Measurements from ENCODE around the gene COL5A1.
A peak's percentile ranks its signal among the peaks of the same experiment; 100 is the strongest.
"Not testable (repeated sequence)": the region's sequence is repeated elsewhere in the genome, so short reads cannot be mapped to it uniquely, and the experiment has no call there.

The COL5A1 gene

DNA sequence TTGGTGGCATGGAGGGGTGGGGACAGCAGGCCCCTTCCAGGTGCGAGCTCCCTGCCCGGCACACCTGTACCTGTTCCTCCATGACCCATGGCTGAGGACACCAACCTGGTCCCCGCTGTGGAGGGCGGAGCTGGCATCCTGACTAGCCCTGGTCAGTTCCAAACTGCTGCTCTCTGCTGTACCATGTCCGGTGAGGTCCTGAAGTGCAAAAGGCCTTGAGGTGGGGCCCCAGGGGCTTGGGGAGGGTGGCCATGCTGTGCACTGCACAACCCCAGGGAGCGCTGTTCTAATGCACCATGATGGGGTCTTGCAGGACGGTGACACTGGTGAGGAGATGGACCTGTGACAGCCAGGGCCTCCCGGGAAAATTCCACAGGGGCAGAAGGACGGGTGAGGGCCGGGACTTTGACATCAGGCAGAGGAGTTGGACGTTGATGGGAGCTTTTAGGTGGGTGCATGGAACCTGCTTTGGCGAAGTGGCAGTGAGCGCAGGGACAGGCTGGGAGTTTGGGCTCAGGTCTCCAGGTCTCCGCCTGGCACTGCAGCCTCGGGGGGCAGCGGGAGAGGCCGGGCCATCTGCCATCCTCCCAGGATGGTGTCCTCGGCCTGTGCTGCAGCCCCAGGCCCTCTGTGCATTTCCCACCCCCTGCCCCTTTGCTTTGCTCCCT, 38.9 kb downstream of the COL5A1 start:
- DNase-seq, result no peak

GRCh38 chr9:134681061-134681661, 39.6 kb downstream of the COL5A1 start:
- no peak for DNase-seq

DNA sequence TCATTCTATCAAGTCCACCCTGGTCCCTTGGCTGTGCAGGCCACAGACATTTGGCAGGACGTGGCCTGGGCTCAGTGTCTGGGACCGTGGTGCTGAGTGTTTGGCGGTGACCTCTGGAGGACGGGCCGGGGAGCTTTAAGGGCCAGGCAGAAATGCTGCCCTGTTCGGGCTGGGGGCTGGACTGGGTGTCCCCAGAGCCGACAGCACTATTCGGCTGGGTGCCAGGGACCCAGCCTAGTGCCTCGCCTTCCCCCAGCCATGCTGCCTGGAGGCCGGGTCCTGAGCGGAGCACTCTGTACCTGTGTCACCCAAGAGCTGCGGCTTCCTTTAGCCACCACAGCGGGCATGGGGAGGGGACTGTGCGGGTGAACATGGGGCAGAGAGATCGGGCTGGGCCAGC, 40.4 kb downstream of the COL5A1 start:
- no peak for DNase-seq

DNA sequence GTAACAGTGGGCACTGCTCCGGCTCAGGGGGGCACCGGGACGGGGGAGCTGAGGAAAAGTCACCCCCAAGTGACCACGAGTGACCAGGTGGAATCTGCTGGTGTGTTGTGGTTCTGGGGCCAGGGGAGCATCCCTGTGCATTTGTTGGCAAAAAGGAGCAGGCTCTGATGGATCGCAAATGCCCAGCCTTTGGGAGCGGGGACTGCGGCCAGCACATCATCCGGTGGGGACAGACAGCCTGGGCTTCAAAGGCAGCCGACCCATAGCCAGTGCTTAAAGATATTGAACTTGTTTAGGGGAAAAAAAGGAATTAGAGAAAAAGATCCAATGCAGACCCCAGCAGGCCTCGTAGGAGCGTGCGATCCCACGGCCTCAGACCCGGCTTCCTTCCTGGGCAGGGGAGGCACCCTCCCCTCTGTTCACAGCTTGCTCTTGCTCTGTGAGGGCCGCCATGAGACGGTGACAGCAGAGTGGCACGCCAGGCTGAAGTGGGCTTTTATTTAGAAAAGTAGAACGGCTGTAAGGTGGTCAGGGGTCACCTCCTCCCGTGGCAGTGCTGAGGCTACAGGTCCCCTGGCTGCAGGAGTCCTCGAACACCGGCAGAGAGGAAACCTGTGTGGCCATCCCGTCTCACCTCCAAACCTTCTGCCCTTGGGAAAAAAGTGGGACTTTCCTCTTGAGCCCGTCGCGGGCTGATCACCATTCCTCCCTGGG, 41.2 kb downstream of the COL5A1 start:
- DNase-seq, result no peak

DNA sequence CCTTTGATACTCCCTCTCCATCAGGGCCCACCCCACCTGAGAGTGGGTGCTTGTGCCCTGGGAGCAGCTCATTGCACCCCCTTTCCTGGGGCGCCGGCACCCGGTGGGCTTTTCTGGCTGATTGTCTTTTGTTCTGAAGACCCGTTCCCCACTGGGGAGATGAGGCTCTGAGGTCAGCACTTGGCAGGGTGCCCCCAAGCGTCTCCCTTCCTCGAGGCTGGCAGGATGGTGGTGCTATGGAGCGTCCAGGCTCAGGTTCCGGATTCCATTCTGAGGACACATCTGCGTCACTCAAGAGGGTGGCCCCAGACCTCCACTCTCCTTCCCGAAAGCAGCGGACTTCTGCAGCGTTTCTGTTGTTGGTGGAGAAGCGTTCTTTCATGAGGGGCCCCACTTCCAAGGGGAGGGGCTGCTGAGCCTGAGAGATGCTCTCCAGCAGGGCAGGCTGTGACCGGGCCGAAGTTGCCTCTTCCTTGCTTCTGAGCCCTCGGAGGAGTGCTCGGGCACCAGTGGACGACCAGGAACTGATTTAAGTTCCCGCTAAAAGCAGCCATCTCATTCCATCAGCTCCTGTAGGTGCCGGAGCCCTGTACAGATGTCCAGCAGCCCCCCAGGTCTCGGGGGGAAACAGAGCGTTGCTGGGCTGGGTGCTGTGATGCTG, 42.2 kb downstream of the COL5A1 start:
- DNase-seq, result no peak

- DNase-seq, result no peak
These were observed 42.7 kb downstream of the COL5A1 start for GRCh38 chr9:134684375-134684723.

- not testable (repeated sequence) for DNase-seq
These were observed 43.3 kb downstream of the COL5A1 start for GRCh38 chr9:134684941-134685340.

DNA sequence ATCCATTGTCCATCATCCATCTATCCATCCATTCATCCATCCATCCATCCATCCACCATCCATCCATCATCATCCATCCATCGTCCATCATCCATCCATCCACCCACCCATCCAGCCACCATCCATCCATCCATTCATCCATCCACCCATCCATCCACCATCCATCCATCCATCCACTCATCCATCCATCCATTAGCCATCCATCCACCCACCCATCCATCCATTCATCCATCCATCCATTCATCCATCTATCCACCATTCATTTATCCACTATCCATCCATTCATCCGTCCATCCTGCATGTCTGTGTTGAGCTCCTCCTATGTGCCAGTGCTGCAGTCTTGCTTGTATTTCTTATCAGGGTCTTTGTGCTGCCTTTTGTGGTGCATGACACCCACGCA, 44.2 kb downstream of the COL5A1 start:
- DNase-seq, result no peak

DNA sequence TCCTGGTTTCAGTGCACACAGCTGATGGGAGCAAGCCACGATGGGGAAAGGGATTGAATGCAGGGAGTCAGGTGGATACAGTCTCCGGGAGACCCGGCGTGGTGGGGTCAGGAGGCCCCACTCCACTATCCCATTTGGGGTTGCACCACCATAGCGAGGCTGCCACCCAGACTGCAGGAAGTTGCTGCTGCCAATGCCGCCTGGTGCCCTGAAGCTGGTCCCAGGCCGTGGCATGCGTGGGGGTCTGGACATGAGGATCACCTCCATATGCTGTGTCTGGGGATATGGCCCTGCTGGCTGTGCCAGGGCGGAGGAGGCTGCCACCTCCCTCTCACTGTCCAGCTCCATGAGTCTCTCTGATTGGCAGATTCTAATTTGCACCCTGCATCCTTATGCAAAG, 45.3 kb downstream of the COL5A1 start:
- no peak for DNase-seq

DNA sequence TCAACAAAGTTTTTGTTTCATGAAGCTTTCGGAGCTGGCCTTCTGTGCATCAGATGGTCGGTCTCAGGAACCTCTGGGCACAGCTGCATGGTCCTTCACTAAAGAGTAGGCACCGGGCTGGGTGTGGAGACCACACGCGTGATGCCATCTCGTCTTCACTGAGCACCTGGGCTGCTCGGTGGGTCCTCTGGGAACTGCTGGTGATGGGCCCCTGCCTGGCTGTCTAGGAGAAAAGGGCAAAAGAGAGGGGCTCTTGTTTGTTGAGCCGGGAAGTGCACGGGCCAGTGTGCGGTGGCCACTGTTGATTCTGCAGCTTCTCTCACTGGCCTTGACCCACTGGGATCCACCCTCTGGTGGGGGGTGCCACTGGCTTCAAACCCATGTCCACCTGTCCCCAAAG, 46.0 kb downstream of the COL5A1 start:
- DNase-seq, result no peak

- no peak for DNase-seq
These were observed 46.6 kb downstream of the COL5A1 start for GRCh38 chr9:134688231-134688630.

- no peak for DNase-seq
These were observed 47.2 kb downstream of the COL5A1 start for GRCh38 chr9:134688661-134689320.

GRCh38 chr9:134689321-134690181, 47.9 kb downstream of the COL5A1 start:
- peak; percentile 8 for DNase-seq

DNA sequence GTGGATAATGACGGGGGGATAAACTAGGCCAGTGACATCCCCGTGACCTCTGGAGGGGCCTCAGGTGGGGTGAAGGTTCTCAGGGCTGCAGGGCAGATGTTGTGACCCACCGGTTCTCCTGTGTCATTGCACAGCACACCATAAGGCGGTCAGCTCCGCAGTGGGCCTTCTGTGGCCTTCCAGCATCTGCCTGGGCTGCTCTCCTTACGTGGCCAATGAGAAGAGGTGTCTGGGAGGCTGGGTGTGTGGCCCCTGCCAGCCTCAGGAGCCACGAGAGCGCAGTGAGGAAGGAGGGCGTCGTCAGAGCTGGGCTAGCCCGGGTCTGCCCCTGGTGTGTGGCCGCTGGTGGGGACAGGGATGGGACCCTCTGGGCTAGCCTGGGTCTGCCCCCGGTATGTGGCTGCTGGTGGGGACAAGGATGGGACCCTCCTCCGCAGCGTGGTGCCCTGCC, 48.7 kb downstream of the COL5A1 start:
- no peak for DNase-seq

- no peak for DNase-seq
These were observed 49.5 kb downstream of the COL5A1 start for GRCh38 chr9:134690946-134691694.

DNA sequence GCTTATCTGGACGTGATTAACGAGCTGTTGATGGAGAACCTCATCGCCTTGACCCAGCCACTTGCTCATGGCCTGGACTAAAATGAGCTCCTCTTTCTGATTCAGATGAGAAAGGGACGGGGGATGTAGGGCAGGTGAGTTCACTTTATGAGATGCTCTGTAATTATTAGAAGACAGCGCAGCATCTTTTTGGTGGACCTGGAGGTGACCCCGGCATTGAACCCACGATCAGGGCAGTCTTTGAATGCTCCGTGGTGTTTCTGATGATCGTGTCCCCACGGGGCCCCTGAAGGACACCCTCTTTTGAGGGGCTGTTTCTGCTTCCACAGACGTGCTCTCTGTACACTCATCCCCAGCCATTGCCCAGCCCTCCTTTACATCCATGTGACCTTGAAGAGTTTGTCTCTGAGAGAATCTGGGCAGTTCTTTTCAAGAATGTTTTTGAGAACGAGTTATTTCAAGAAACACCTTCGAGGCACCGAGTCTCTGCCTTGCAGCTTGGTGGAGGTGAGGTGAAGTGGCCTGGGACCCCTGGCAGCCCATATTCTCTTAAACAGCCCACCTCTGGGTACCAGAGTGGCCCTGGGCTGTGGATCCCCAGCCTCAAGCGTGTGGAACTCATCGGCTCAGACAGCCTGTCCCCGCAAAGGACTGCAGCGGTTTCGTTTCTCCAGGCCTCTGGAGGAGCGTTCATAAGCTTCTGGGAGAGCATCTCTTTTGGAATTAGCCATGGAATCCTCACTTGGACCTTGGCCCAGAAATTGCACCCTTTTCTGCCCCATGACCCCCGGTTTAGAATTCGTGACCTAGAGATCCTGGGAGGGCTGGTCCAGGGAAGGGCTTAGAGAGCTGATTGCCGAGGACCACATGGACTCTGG, 50.3 kb downstream of the COL5A1 start:
- DNase-seq, result no peak

GRCh38 chr9:134692573-134692860, 50.9 kb downstream of the COL5A1 start:
- no peak for DNase-seq

- no peak for DNase-seq
These were observed 51.4 kb downstream of the COL5A1 start for GRCh38 chr9:134693011-134693410.

DNA sequence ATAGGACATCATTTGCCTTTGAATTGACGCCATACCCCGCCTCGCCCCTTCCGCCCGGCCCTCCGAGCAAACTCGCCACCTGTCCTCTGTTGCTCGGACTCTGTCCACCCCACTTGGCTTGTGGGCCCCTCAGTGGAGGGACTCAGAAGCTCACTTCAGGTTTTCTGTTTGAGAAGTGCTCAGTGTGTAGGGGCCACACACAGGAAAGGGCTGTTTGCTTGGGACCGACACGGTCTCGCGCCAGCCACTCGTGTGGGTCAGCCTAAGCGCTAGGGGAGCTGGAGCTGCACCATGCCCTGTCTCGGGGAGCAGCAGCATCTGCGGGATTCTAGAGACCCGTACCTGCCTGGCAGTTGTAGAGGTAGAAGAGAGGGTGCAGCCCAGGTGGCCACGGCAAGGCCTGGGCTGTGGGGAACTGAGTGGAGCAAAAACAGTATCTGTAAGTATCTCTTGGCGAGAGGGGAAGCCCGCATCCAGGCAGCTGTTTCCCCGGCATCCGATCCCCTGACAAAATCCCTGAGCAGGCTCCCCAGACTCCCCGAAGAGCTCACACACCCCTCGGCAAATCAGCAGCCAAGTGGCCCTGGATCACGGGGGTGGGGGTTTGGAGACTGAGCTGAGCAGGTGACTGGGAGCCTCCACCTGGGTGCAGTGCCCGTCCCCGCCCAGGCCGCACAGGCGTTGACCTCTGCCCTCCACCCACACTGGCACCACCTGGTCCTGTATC, 52.2 kb downstream of the COL5A1 start:
- no peak for DNase-seq

- no peak for DNase-seq
These were observed 52.7 kb downstream of the COL5A1 start for GRCh38 chr9:134694368-134694665.

All from NCI-H226 (cell line).